GM21381 (cell line): ENCODE results near the gene DNMT3A.
A peak's percentile ranks its signal among the peaks of the same experiment; 100 is the strongest.

Source experiments
- ATAC-seq: cut with Tn5 transposase; IDR thresholded peaks from one replicate; pipeline ENCODE4 v1.9.1; 2021; ENCODE audit warnings: mild to moderate bottlenecking, moderate library complexity; ENCODE audit not compliant: unreplicated experiment

The DNMT3A gene

DNA sequence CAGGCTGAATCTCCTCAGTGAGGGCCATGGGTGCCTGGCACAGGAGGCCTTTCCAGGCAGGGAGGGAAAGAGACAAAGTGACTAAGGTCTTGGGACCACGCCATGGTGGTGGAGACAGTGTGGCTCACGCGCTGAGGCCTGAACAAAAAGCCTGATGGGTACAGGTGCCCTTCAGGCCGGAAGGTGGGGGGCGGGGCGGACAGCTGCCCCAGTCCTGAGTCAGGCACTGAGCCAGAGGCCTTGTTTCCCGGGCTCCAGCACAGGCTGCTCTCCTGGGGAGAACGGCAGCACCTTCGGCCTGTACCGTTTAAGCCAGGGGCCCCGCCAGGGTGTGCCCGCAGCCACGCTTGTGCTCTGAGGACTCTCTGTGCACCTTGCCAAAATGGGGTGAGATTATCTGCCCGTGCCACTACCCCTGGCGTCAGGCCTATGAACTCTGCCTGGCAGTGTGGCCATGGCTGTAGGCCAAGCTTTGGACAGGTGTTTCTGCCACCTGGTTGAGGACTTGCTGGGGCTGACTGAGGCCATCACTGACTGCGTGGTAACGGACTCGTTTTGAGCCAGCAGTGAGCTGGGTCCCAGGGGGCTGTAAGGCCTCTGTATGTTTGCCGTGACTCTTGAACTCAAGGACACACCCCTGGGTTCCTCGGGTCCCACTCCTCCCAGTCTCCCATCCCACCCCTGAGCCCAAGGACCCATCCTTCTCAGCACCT is 31.7 kb upstream of the DNMT3A start:
- no peak for ATAC-seq

DNA sequence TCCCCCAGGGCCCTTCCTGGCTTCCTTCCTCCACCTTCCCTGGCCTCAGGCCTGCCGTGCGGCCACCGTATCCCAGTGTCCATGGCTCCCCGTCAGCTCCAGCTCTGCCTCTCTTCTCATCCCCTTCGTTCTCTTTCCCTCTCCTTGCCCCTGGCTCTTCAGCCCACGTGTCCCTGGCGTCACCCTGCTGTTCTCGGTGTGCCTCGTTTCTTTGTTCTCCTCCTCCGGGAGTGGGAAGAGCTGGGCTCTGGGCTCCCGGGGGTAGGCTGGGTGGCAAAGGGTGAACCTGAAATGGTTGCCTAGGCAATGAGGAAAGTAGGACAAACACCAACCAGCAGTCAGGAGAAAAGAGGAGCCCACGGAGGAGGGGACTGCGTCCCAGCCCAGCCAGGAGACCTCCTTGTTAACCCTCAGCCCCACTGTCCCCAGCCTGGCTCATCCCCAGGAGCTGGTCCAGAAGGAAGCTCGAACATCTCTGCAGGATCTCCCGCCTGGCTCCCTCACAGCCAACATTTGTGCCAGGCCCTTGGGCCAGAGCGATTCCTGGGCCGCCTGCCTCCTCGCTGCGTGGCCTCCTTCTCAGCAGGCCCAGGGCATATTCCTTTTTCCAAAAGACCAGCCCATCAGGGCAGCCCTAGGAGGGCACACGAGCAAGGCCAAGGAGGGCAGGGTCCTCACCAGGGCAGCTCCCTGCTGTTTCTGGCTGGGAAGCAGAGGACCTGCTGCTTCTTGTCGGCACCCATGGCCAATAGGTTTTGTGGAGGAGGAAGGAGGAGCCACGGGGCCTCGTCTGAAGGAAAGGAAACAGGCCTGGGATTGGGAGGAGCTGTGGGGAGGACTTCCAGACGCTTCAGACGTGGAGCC is 30.9 kb upstream of the DNMT3A start:
- no peak for ATAC-seq

- ATAC-seq: no peak
These were observed 29.8 kb upstream of the DNMT3A start for GRCh38 chr2:25371253-25372241.

- ATAC-seq: no peak
These were observed 28.2 kb upstream of the DNMT3A start for GRCh38 chr2:25369876-25370275.

- ATAC-seq: no peak
These were observed 27.7 kb upstream of the DNMT3A start for GRCh38 chr2:25369439-25369838.

DNA sequence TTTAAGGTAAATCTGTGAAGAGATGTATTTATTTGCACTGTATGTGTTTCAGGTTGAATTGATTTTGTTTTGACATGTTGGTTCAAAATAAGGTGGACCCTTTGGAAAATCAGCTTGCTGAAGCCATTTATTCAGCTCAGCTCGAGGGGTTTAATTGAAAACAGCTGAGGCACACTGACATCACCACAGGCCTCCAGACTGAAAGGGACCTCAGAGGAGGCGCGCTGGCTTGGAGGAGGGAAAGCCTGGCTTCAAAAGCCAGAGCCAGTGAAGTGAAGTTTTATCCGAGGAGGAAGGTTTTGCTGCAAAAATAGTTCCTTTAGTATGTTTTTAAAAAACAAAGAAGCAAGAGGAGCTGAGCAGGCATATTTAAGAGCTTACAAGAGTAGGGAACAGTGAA is 26.9 kb upstream of the DNMT3A start:
- no peak for ATAC-seq

GRCh38 chr2:25367296-25367695 is 25.6 kb upstream of the DNMT3A start:
- no peak for ATAC-seq

DNA sequence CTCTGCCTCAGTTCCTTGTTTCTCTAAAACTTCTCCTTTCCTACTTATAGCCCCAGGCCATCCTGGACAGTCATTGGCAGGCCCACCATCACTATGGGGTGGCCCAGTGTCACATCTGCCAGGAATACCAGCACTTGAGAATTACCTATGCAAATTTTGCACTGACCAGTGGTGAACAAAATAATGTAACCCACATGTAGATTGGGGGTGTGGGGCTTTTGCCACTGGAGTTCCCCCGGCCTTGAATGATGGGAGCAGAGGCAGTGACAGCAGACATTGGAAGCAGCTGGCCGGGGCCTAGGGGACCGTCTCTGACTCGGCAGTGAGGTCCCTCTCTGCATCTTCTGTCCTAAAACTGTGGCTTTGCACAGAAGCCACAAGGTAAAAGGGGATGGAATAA is 24.9 kb upstream of the DNMT3A start:
- ATAC-seq: no peak

DNA sequence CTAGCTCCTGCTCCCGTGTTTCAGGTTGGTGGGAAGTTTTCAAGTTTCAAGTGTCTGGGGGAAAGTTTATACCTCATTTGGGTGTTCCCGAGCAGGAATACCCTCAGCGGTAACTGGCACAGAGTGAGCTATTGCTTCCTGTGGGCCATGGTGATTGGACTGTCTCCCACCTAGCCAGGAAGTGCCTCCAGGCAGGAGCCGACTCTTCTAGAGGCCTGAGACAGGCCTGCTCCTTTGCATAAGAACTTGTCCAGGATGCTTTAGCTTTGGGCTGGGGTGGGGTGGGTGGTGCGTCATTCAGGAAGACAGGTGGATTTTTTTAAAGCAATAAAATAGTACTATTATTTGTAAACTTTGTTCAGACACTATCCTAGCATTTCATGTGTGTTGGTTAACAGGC is 23.5 kb upstream of the DNMT3A start:
- no peak for ATAC-seq

GRCh38 chr2:25363733-25364132 is 22.0 kb upstream of the DNMT3A start:
- no peak for ATAC-seq

GRCh38 chr2:25362434-25363145 is 20.9 kb upstream of the DNMT3A start:
- ATAC-seq: peak; percentile 62

DNA sequence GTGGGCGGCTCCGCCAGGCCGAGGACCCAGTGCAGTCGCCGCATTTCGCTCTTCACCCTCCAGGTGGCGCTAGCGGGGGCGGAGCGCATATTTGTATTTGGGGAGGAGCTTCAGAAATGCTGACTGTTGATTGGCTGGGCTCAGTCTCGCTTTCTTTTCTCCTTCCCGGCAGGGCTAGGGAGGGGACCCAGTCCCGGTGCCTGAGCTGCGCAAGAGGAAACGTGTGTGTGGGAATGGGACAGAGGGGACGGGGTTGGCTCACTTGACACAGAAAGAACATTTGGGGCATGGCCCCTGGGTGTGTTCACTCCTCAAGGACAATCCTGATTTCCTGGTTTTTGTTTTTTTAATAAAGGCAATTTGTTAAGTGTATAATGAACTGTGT is 20.3 kb upstream of the DNMT3A start:
- ATAC-seq: peak; percentile 87

DNA sequence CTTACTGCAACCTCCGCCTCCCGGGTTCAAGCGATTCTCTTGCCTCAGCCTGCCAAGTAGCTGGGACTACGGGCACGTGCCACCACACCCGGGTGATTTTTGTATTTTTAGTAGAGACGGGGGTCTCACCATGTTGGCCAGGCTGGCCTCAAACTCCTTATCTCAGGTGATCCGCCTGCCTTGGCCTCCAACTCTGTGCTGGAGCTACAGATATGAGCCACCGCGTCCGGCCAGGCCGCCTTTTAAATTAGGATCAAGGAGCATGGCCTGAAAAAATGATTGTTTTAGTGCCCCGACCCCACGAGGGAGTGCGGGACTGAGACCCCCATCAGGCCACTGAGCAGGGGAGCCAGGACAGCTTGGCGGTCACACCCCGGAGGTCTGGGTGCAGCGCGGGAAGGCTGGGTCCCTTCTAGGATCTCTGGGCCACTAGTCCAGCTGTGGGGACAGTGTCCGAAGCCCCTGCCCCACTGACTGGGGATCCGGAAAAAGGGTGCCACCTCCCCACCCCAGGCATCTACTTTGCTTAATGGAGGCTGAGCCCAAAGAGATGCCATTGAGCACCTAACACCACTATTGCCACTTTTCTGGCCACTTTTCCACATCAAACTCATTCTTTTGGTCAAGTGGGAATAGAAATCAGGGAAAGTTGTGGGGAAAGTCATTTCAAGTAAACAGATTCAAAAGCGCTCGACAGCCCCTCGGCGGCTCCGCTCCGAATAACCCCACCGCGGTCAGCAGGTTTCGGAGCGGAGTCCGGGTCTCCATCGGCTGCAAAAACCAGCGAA is 19.7 kb upstream of the DNMT3A start:
- ATAC-seq: no peak

DNA sequence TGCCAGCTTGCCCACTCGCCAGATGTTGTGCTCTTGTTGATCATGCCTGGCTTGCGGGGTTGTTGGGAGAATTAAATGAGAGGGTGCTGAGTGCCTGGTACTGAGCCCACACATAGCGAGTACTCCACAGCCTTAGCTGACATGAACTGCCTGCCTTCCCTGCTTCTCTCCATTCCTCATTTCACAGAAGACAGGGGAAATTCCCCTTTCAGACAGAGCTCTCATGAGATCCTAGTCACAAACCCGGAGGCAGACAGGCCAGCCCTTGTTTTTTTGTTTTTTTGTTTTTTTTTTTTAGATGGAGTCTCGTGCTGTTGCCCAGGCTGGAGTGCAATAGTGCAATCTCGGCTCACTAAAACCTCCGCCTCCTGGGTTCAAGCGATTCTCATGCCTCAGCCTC is 17.1 kb upstream of the DNMT3A start:
- ATAC-seq: no peak

DNA sequence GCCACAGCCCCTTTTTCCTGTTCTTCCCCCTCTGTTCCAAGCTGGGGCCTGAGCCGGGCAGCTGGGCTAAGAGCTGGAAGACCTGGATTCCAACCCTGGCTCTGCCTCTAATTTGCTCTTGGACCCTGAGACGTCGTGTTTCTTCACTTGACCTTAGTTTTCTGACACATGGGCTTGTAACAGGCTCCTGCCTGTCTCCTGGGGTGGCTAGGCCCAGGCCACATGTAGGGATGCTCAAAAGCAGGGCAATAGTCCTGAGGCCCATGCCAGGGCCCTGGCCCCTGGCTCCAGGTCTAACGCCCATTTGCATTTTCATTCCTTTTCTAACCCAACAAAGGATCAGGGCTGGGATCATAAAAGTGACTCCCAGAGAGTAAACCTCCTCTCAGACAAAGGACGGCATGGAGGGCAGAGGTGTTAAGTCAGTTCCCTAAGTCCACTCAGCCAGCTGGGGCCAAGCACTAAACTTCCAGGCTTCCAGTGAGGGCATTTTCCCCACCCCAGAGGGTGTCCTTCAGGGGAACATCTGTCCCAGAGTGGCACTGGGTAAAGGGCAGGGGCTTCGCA is 16.6 kb upstream of the DNMT3A start:
- ATAC-seq: no peak

DNA sequence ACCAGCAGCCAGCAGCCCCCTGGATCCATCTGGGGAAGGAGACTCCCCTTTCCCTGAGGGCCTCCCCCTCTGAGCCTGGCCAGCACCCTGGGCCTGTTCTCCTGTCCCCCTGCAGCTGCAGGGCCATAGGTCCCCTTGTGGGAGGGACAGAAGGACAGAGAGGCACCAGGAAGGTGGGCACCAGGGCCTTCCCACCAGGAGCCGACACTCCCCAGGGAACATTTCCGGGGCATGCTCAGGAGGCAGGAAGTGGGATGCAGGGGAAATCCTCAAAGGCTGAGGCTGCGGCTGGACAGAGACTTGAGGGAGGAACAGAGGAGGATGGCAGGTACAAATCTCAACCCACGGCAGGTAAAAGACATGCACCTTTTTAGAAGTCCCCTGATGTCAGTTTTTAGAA is 14.4 kb upstream of the DNMT3A start:
- ATAC-seq: no peak

- no peak for ATAC-seq
These were observed 13.5 kb upstream of the DNMT3A start for GRCh38 chr2:25355270-25355669.

- no peak for ATAC-seq
These were observed 12.4 kb upstream of the DNMT3A start for GRCh38 chr2:25354116-25354515.

DNA sequence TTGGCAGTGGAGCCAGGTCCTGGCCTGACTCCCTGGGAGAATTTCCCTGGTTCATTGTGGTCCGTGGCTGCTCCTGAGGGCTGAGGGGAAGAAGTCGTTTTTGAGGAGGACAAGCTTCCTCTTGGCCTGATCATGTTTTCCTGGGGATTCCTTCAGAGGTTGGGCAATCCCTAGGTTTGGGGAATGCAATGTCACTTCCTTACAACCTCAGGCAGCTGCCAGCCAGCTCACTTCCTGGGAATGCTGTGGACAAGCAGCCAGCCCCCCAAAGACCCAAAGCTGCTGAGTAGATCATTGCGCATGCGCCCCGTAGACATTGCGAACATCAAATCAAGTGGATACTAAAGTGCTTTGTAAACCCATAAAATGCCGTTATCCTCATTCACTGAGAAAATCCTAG is 7.7 kb upstream of the DNMT3A start:
- no peak for ATAC-seq
